H1 (cell line): Measurements from ENCODE around the gene MYL7. TPM values are rescaled to one million over a fixed set of nuclear protein-coding genes. Genes with fewer than 3 reads are reported as not detected.
"Not testable (repeated sequence)": the region's sequence is repeated elsewhere in the genome, so short reads cannot be mapped to it uniquely, and the experiment has no call there.

Experiments
- CTCF ChIA-PET: fragments of 300-600 bp; sonication (Branson Sonifier 250); formaldehyde crosslinking; loops from one replicate; lab custom pipeline; 2021; ENCODE audit not compliant: partially characterized antibody; lab: Charles Lee
- POLR2A ChIA-PET: fragments of 300-600 bp; sonication (Branson Sonifier 250); formaldehyde crosslinking; loops from one replicate; lab custom pipeline; 2021; ENCODE audit warnings: inconsistent platforms; ENCODE audit not compliant: partially characterized antibody; lab: Charles Lee
- DNase-seq, 2 experiments: peaks; one replicate each; pipeline versions ENCODE4 v3.0.0 to v3.0.0-alpha.2; 2010 to 2022; ENCODE audit warnings: low spot score in 2 of 2, low read depth in 1 of 2, mixed read lengths in 1 of 2
- FAIRE-seq: peaks from 2 replicates; lab custom pipeline; 2011; peaks lifted over from hg19 to GRCh38; lab: Jason Lieb, UNC
- H2AFZ ChIP-seq: 2 replicates; pipeline ENCODE4 v1.8.1; 2012; ENCODE audit warnings: low read length, inconsistent platforms
- H2AK5ac ChIP-seq: 2 replicates; pipeline ENCODE4 v1.6.1; 2013; ENCODE audit warnings: low read depth, low read length
- H2BK120ac ChIP-seq: replicated peaks from 2 replicates; pipeline ENCODE3; 2013; ENCODE audit warnings: low read depth, low read length, inconsistent platforms
- H2BK12ac ChIP-seq: 2 replicates; pipeline ENCODE4 v1.6.1; 2013; ENCODE audit warnings: low read depth, low read length
- H2BK15ac ChIP-seq: 2 replicates; pipeline ENCODE4 v1.6.1; 2013; ENCODE audit warnings: low read length
- H2BK20ac ChIP-seq: 2 replicates; pipeline ENCODE4 v1.6.1; 2013; ENCODE audit warnings: low read length
- H2BK5ac ChIP-seq: 2 replicates; pipeline ENCODE4 v1.6.1; 2013; ENCODE audit warnings: low read depth, low read length
- H3K14ac ChIP-seq: 2 replicates; pipeline ENCODE4 v1.6.1; 2013; ENCODE audit warnings: inconsistent platforms; ENCODE audit not compliant: insufficient read length
- H3K18ac ChIP-seq: 2 replicates; pipeline ENCODE4 v1.6.1; 2013; ENCODE audit warnings: low read length; ENCODE audit errors: extremely low read depth
- H3K23ac ChIP-seq: 2 replicates; pipeline ENCODE4 v1.6.1; 2013; ENCODE audit warnings: inconsistent platforms; ENCODE audit not compliant: insufficient read length
- H3K23me2 ChIP-seq: 2 replicates; pipeline ENCODE4 v1.6.1; 2013; ENCODE audit warnings: low read depth, low read length
- H3K27ac ChIP-seq: 2 replicates; pipeline ENCODE4 v1.6.1; 2011; ENCODE audit warnings: low read depth, low read length, inconsistent platforms
- H3K27me3 ChIP-seq, 4 experiments: replicated peaks in 1 of 4; 1 replicate in 1 of 4; 2 replicates in 3 of 4; pipeline versions ENCODE4 v1.6.1 to v1.8.1; 2011 to 2013; ENCODE audit warnings: low read length in 3 of 4, mild to moderate bottlenecking in 3 of 4, inconsistent platforms in 2 of 4, mixed read lengths in 2 of 4, moderate library complexity in 1 of 4; ENCODE audit not compliant: control insufficient read depth in 3 of 4, insufficient read depth in 3 of 4; ENCODE audit errors: extremely low read depth in 1 of 4
- H3K36me3 ChIP-seq, 4 experiments: 2 replicates each; pipeline versions ENCODE4 v1.6.1 to v1.8.1; 2011 to 2013; ENCODE audit warnings: mild to moderate bottlenecking in 4 of 4, low read length in 3 of 4, moderate library complexity in 2 of 4, control low read depth in 1 of 4, inconsistent platforms in 1 of 4; ENCODE audit not compliant: insufficient read depth in 4 of 4, control insufficient read depth in 2 of 4
- H3K4ac ChIP-seq: replicated peaks from 2 replicates; pipeline ENCODE3; 2013; ENCODE audit warnings: low read length, low read depth, mixed read lengths, inconsistent platforms; ENCODE audit not compliant: insufficient read length
- H3K4me1 ChIP-seq, 4 experiments: replicated peaks in 1 of 4; 1 replicate in 1 of 4; 2 replicates in 3 of 4; pipeline versions ENCODE4 v1.6.1 to v1.8.1; 2011 to 2013; ENCODE audit warnings: low read length in 3 of 4, inconsistent platforms in 2 of 4, mixed read lengths in 1 of 4; ENCODE audit not compliant: insufficient read depth in 4 of 4, control insufficient read depth in 3 of 4
- H3K4me2 ChIP-seq, 2 experiments: 2 replicates each; pipeline versions ENCODE4 v1.6.1 to v1.8.1; 2011 to 2013; ENCODE audit warnings: low read depth in 2 of 2, low read length in 2 of 2, control low read depth in 1 of 2, inconsistent platforms in 1 of 2, mild to moderate bottlenecking in 1 of 2; ENCODE audit not compliant: insufficient read depth in 1 of 2
- H3K4me3 ChIP-seq, 4 experiments: fragments of 200-600, 300-600 bp in 1 of 4; sonication (generic), shearing (Covaris generic), sonication (Bioruptor Twin) in 1 of 4; 2 replicates each; pipeline versions ENCODE4 v1.5.1 to v1.8.1; 2011 to 2016; ENCODE audit warnings: low read length in 4 of 4, low read depth in 3 of 4, control low read depth in 2 of 4, inconsistent platforms in 2 of 4, mild to moderate bottlenecking in 2 of 4, mixed read lengths in 1 of 4, moderate library complexity in 1 of 4; ENCODE audit not compliant: insufficient read depth in 2 of 4; ENCODE audit errors: extremely low read depth in 1 of 4
- H3K56ac ChIP-seq: replicated peaks from 2 replicates; pipeline ENCODE3; 2013; ENCODE audit warnings: low read depth, mild to moderate bottlenecking, mixed read lengths, low read length, inconsistent platforms; ENCODE audit not compliant: insufficient read length
- H3K79me1 ChIP-seq: 2 replicates; pipeline ENCODE4 v1.6.1; 2013; ENCODE audit warnings: low read depth, low read length, control low read depth
- H3K79me2 ChIP-seq, 2 experiments: 2 replicates each; pipeline versions ENCODE4 v1.6.1 to v1.8.1; 2012 to 2013; ENCODE audit warnings: low read length in 2 of 2, mild to moderate bottlenecking in 2 of 2, inconsistent platforms in 1 of 2; ENCODE audit not compliant: insufficient read depth in 2 of 2, control insufficient read depth in 1 of 2
- H3K9ac ChIP-seq, 4 experiments: replicated peaks in 1 of 4; 1 replicate in 1 of 4; 2 replicates in 3 of 4; pipeline versions ENCODE4 v1.6.1 to v1.8.1; 2011 to 2013; ENCODE audit warnings: low read depth in 3 of 4, low read length in 3 of 4, control low read depth in 2 of 4, mild to moderate bottlenecking in 2 of 4, moderate library complexity in 2 of 4, inconsistent platforms in 1 of 4; ENCODE audit errors: extremely low read depth in 1 of 4
- H3K9me3 ChIP-seq, 2 experiments: 2 replicates each; pipeline versions ENCODE4 v1.6.1 to v1.8.1; 2012 to 2013; ENCODE audit warnings: mild to moderate bottlenecking in 2 of 2, moderate library complexity in 2 of 2, control low read depth in 1 of 2, inconsistent platforms in 1 of 2, low read depth in 1 of 2, low read length in 1 of 2, mixed read lengths in 1 of 2; ENCODE audit not compliant: insufficient read depth in 2 of 2
- H4K20me1 ChIP-seq, 2 experiments: replicated peaks in 1 of 2; 2 replicates each; pipeline versions ENCODE3 to v1.8.1; 2011 to 2013; ENCODE audit warnings: inconsistent platforms in 2 of 2, low read length in 2 of 2, mild to moderate bottlenecking in 1 of 2; ENCODE audit not compliant: insufficient read depth in 2 of 2, control insufficient read depth in 1 of 2
- H4K5ac ChIP-seq: 2 replicates; pipeline ENCODE4 v1.6.1; 2013; ENCODE audit warnings: low read length, low read depth, mixed read lengths, inconsistent platforms; ENCODE audit not compliant: insufficient read length
- H4K8ac ChIP-seq: 2 replicates; pipeline ENCODE4 v1.8.0; 2013; ENCODE audit warnings: mild to moderate bottlenecking, moderate library complexity, low read length, inconsistent platforms; ENCODE audit not compliant: insufficient read depth; ENCODE audit errors: extremely low read depth
- H4K91ac ChIP-seq: replicated peaks from 2 replicates; pipeline ENCODE3; 2013; ENCODE audit warnings: low read length, mixed read lengths, inconsistent platforms; ENCODE audit not compliant: insufficient read length
- NRF1 ChIP-seq: IDR thresholded peaks from 2 replicates; pipeline ENCODE4 v1.6.1; 2011; ENCODE audit warnings: mild to moderate bottlenecking, low read depth, low read length, improper control_type of control experiment
- POU5F1 ChIP-seq: IDR thresholded peaks from 2 replicates; pipeline ENCODE4 v1.6.1; 2011; ENCODE audit warnings: low read depth, mild to moderate bottlenecking, low read length, moderate library complexity
- TEAD4 ChIP-seq: IDR thresholded peaks from 2 replicates; pipeline ENCODE4 v1.6.1; 2012; ENCODE audit warnings: low read depth, low read length, inconsistent platforms, mixed read lengths
- WGBS, 2 experiments: shearing (Covaris generic) in 1 of 2; methylation state at CpG; one replicate each; pipeline versions ENCODE4 v1.1.6 to v1.1.7; 2013 to 2015; ENCODE audit warnings: low lambda C conversion rate in 2 of 2, mixed read lengths in 2 of 2, inconsistent platforms in 1 of 2, low coverage in 1 of 2, missing lambda C conversion rate in 1 of 2; ENCODE audit not compliant: insufficient replicate concordance in 2 of 2, insufficient coverage in 1 of 2, insufficient read length in 1 of 2; ENCODE audit errors: extremely low coverage in 1 of 2, missing lambda C conversion rate in 1 of 2; 5-methylcytosine and 5-hydroxymethylcytosine counted together
- polyA plus RNA-seq, 7 experiments: library from polyadenylated mRNA; depleted of rRNA in 3 of 7; stranded (reverse) in 5 of 7; unstranded in 2 of 7; fragments of >200 nt in 5 of 7; fragments of 200-250 nt in 2 of 7; gene quantifications; 1 replicate in 5 of 7; 2 replicates in 1 of 7; 4 replicates in 1 of 7; pipeline versions ENCODE4 v1.2.1 to v1.2.3, GENCODE V29; 2011 to 2013; ENCODE audit warnings: missing spikeins in 2 of 7, mixed read lengths in 2 of 7
- total RNA-seq: library from RNA; stranded (reverse); fragmentation: NEBNext Ultra II Directional; extraction: Animal tissue kit (Norgen Biotek cat#: 25700); gene quantifications from 2 replicates; pipeline ENCODE4 v1.2.1, GENCODE V29; 2021

MYL7 gene
- total and polyA plus RNA-seq, 2 of the 8 experiments (the other 6 are each of a cell fraction or from before 2014, with no cell fraction given), result 3.3 to 3.4 TPM

DNA sequence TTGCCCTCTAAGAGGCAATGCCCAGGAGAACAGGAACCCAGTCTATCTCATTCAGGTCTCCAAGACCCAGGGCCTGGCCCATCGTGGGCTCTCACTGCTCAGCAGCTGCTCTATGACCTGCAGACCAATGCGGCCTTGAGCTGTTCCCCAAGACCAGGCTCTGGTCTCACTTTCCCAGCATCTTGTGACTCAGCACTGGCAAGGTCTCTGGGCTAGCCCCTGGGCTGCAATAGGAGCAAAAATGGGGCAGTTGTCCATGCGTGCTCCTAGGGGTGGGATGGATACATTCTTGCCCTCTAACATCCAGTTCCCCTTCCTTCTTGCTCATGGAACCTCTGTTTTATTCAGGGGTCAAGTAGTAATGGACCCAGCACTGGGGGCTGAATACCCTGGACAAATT is 34.6 kb upstream of the MYL7 start (continued):
- TF ChIP-seq POU5F1 (no peak), TEAD4 (no peak), NRF1 (no peak)

DNA sequence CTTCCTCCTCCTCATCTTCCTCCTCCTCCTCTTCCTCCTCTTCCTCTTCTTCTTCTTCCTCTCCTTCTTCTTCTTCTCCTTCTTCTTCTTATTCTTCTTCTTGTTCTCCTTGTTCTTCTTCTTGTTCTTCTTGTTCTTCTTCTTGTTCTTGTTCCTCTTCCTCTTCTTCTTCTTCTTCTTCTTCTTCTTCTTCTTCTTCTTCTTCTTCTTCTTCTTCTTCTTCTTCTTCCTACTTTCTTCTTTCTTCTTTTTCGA is 33.5 kb upstream of the MYL7 start:
- H3K4ac ChIP-seq, H3K14ac ChIP-seq, H3K18ac ChIP-seq, H3K23ac ChIP-seq, H2BK12ac ChIP-seq, H3K56ac ChIP-seq, H2BK5ac ChIP-seq, H3K27me3 ChIP-seq, H3K27ac ChIP-seq, H2BK120ac ChIP-seq, H2AK5ac ChIP-seq, H4K20me1 ChIP-seq, H3K4me2 ChIP-seq, H3K79me1 ChIP-seq, FAIRE-seq, H3K9ac ChIP-seq, H2AFZ ChIP-seq, DNase-seq, H3K79me2 ChIP-seq, H4K8ac ChIP-seq, H4K5ac ChIP-seq, H4K91ac ChIP-seq, H3K23me2 ChIP-seq, H3K36me3 ChIP-seq, H2BK15ac ChIP-seq, H3K9me3 ChIP-seq, H3K4me1 ChIP-seq, H2BK20ac ChIP-seq, H3K4me3 ChIP-seq: not testable (repeated sequence)
- CTCF ChIA-PET, result interaction anchor here (0.9 to 2.1 kb wide), 3 partner anchors 10 to 43 kb away, joined by 3 to 7 read pairs (median 3); no protein-coding TSS in a partner anchor
- 67% methylated on average over 1 of the region's 1 CpG; no CpG with 5 or more reads in 1 of the 2 experiments for WGBS, 2 experiments
- POLR2A ChIA-PET, result interaction anchor here (0.9 kb wide), 1 partner anchor 49 kb away, joined by 3 read pairs; no protein-coding TSS in a partner anchor
